IPS DF 6.9 (cell line): Measurements from ENCODE around the gene GLIS1.

Experiments used
- DNase-seq: peaks from one replicate; pipeline ENCODE4 v3.0.0-alpha.2; 2013; ENCODE audit warnings: low read depth, low spot score
- H3K27ac ChIP-seq: one replicate; pipeline ENCODE4 v1.5.1; 2013; ENCODE audit warnings: low read length, control low read depth
- H3K27me3 ChIP-seq: 2 replicates; pipeline ENCODE4 v1.6.1; 2013; ENCODE audit warnings: mild to moderate bottlenecking, low read length; ENCODE audit not compliant: control insufficient read depth, insufficient read depth
- H3K36me3 ChIP-seq: 2 replicates; pipeline ENCODE4 v1.6.1; 2013; ENCODE audit warnings: low read length; ENCODE audit not compliant: control insufficient read depth, insufficient read depth
- H3K4me1 ChIP-seq: 2 replicates; pipeline ENCODE4 v1.6.1; 2013; ENCODE audit warnings: low read length; ENCODE audit not compliant: control insufficient read depth, insufficient read depth
- H3K4me3 ChIP-seq: 2 replicates; pipeline ENCODE4 v1.5.1; 2013; ENCODE audit warnings: mild to moderate bottlenecking, low read length
- H3K9me3 ChIP-seq: 2 replicates; pipeline ENCODE4 v1.6.1; 2013; ENCODE audit warnings: low read length, inconsistent platforms; ENCODE audit not compliant: control insufficient read depth, insufficient read depth
- WGBS: extraction: QIAGEN DNeasy Blood & Tissue Kit; methylation state at CpG from one replicate; pipeline ENCODE4 v1.1.7; 2013; ENCODE audit warnings: mixed read lengths, missing lambda C conversion rate; ENCODE audit not compliant: insufficient read length, insufficient coverage; 5-methylcytosine and 5-hydroxymethylcytosine counted together

Gene GLIS1

DNA sequence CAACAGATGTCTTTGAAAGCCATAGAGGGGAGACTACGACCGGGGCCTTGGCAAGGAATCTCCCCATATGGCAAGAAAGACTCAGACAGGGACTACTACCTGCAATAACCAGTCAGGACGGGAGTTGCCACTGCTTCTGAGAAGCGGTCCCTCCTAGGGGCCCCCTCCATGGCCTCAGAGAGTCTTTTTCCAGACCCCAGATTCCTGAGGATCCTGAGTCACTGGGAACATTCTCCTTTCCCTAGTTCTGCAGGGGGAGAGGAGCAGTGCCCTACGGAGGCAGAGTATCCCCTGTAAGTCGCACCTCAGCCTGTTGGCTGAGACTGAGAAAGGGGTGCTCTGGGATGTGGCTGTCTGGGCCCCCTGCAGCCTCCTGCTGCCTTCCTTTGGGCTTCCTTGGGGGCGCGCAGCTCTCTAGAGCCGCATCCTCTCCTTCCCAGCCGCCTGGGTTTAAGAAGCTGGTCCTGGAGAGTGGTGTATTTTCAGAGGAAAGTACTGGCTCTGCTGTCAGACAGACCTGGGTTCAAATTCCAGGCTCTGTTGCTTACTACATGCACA, 7.8 kb downstream of the GLIS1 start:
- H3K9me3 ChIP-seq, result no peaks in the 10 kb centered on the region
- no peak overlapping the region for H3K27ac ChIP-seq
- no peak for DNase-seq
- WGBS, result no CpG with 5 or more reads among the region's 10 CpGs
- peaks cover 5% of the 10 kb centered on the region; the same call in 1 of the 2 replicates for H3K27me3 ChIP-seq
- no peaks in the 10 kb centered on the region for H3K36me3 ChIP-seq
- no peak overlapping the region for H3K4me3 ChIP-seq
- no peaks in the 10 kb centered on the region for H3K4me1 ChIP-seq

DNA sequence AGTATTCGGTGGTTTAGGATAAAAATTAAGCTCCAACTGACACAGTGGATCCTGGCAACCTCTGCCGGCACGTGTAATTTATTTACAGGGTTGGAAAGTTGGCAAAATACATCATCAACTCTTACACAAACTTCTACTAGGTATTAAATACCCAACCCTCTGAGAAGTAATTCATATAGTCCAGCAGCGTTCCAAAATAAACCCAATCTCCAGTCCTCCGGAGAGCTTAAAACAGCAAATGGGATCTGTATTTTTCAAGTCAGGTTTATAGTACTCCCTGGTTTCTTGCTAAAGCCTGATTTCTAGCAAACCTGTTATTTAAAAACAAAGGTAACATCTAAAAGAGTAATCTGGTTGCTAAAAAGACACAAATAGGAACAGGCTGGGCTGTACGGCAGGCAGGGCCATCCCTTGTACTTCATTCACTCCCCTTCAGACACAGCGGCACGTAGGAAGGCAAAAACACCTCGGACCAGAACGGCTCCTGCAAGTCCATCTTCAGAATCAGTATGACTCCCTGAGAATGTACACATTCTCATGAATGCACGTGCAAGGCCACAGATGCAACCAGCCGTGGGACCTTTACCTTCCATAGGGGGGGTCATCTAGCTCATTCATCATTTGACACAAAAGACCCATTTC, 8.6 kb downstream of the GLIS1 start:
- Histone ChIP-seq H3K4me3 (no peak overlapping the region), H3K27ac (no peak overlapping the region), H3K27me3 (no peaks in the 10 kb centered on the region), H3K36me3 (no peaks in the 10 kb centered on the region), H3K4me1 (peaks cover under 1% of the 10 kb centered on the region; the same call in 1 of the 2 replicates), H3K9me3 (no peaks in the 10 kb centered on the region)
- no CpG with 5 or more reads among the region's 12 CpGs for WGBS
- no peak for DNase-seq

DNA sequence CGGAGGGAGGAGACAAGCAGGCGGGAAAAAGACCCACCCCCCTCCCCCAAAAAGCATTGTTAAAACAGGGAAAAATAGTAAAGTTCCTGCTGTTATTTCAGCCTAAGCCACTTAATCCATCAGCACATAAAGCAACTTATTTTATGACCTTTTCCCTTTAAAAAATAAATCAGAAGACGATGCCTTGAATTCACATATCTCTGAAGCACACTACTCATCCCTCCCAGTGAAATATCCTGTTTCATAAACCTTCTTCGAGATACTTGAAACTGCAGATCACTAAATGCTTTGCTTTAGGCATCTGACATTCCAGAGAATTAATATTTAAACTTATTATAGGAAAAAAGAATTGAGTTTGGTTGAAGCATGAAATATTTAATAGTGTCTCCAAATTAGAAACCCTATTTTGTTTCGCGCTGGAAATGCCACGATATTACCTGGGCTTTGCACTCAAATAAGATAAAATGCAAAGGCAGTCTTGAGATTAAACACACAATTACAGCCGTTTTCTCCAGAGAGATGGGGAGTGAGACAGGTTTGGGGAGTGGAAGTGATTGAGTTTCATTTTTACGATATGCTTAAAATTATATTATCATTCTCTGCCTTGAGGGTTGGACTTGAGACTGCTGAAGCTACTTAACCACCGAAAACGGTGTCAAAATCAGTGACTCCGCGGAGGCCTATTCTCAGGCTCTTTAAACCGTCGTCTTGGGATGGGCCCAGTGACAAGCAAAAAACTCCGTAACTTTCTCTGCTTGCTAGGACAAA, 9.3 kb downstream of the GLIS1 start:
- Histone ChIP-seq H3K36me3 (no peaks in the 10 kb centered on the region), H3K4me1 (peaks cover 2% of the 10 kb centered on the region; the same call in 1 of the 2 replicates), H3K4me3 (no peak overlapping the region), H3K27ac (no peak overlapping the region), H3K9me3 (no peaks in the 10 kb centered on the region), H3K27me3 (no peaks in the 10 kb centered on the region)
- no peak for DNase-seq
- no CpG with 5 or more reads among the region's 16 CpGs for WGBS

DNA sequence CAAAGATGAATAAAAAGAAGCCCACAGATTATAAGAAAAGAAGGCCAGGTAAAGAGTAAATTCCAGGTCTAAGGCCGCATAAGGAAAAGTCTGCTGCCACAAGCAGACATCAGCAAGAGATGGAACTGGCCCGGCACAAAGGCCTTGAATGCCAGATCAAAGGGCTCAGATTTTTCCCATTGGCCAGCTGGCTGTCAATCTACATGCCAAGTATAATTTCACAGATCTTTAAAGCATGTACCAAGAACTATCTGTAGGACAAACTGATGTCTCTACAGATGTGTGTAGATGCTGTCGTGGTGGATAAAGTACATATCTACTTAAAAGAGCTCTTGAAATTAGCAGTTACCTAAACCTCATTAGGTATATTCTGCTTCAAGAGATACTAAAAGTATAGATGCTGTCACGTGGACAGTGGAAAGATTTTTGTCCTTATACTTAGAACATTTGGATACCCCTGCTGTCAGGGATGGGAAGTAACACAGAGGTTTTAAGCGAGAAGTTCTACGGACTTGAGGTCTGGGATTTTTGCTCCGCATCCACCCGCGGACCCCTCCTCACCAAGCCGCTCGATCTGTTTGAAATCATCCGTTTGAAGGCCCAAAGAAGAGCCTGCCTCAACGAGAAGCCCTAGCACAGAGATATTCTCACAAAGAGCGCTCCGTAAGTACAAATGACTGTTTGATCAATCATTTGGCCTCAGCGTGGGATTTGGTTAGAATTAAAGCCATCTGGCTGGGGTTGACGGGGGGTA, 10.1 kb downstream of the GLIS1 start:
- Histone ChIP-seq H3K27ac (no peak overlapping the region), H3K9me3 (no peaks in the 10 kb centered on the region), H3K27me3 (no peaks in the 10 kb centered on the region), H3K36me3 (no peaks in the 10 kb centered on the region), H3K4me3 (no peak overlapping the region), H3K4me1 (peaks cover 2% of the 10 kb centered on the region; the same call in 1 of the 2 replicates)
- no peak for DNase-seq
- no CpG with 5 or more reads among the region's 17 CpGs for WGBS

DNA sequence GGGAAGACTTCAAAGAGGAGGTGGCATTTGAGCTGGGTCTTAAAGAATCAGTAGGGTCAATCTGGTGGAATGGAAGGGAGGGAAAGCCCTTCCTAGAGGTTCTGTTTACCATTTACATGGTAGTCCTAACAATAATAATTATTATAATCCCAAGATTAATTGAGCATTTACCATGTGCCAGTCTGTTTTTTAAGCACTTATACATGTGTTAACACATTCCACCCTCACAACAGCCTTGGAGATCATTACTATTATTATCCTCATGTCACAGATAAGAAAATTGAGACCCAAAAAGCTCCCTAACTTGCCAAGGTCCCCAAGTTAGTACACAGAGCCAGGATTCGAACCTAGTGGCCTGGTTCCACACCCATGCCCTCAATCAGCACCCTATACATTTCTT, 10.8 kb downstream of the GLIS1 start:
- peaks cover 2% of the 10 kb centered on the region; the same call in 1 of the 2 replicates for H3K4me1 ChIP-seq

DNA sequence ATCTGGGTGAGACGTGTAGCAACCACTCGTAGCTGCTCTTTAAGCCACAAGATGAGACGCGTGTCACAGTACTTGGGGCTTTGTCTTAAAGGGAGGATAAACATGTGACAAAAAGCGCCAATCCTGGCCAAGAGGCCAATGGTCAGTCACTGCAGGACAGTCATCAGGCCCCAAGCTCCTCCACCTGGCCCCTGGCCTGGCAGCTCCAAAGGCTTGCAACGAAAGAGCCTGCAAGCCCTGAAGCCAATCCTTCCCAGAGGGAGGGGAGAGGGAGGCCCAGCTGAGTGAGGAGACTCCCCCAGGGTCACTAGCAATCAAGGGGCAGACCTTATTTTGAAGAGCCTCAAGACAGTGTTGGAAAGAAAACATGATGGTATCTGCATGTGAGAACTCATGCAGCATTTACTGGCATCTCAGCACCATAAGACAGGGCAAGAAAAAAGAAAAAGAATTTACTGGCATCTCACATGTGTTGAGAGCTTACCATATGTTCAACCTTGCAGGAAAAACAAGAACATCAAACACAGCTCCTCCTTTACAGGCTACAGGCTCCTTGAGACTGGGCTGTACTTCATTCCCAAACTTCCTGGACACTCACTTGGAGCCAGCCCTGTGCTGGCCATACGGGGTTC, 11.4 kb downstream of the GLIS1 start:
- no peak for DNase-seq
- H3K27me3 ChIP-seq, result no peaks in the 10 kb centered on the region
- no CpG with 5 or more reads among the region's 7 CpGs for WGBS
- no peaks in the 10 kb centered on the region for H3K36me3 ChIP-seq
- H3K9me3 ChIP-seq, result no peaks in the 10 kb centered on the region
- no peak overlapping the region for H3K27ac ChIP-seq
- peaks cover 2% of the 10 kb centered on the region; the same call in 1 of the 2 replicates for H3K4me1 ChIP-seq
- H3K4me3 ChIP-seq, result no peak overlapping the region

More for the DNA sequence above, 10.8 kb downstream of the GLIS1 start:
- no peak for DNase-seq
- Histone ChIP-seq H3K4me3 (no peak overlapping the region), H3K27ac (no peak overlapping the region), H3K36me3 (no peaks in the 10 kb centered on the region), H3K27me3 (no peaks in the 10 kb centered on the region), H3K9me3 (no peaks in the 10 kb centered on the region)
- WGBS, result no CpG with 5 or more reads among the region's 1 CpG

DNA sequence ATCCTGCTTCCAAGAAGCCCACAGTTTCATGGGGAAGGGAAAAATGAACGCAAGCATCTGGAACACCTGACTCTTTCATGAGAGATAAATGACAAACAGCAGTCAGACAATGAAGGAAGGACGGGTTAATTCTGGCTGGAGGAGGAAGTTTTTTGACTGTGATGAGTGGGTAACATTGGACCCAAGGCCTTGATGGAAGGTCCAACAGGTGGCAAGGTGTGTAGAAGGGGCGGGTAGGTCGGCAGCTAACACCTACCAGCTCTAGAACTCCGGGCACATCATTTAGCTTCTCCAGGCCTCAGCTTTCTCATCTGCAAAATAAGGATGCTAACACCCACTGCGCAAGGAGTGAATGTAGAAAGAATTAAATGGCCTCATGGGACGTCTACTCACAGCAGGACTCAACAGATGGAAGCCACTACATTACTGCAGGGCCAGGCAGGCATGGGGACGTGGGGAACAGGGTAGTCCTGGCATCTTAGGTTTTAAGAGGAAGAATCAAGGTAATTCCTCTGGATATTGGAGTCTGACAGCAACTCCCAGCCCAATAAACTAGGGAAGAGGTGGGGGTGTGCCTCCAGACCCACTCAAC, 12.9 kb downstream of the GLIS1 start:
- WGBS, result no CpG with 5 or more reads among the region's 8 CpGs
- Histone ChIP-seq H3K36me3 (no peaks in the 10 kb centered on the region), H3K27ac (no peak overlapping the region), H3K9me3 (no peaks in the 10 kb centered on the region), H3K4me3 (no peak overlapping the region), H3K4me1 (peaks cover 2% of the 10 kb centered on the region; the same call in 1 of the 2 replicates), H3K27me3 (no peaks in the 10 kb centered on the region)
- DNase-seq, result no peak

DNA sequence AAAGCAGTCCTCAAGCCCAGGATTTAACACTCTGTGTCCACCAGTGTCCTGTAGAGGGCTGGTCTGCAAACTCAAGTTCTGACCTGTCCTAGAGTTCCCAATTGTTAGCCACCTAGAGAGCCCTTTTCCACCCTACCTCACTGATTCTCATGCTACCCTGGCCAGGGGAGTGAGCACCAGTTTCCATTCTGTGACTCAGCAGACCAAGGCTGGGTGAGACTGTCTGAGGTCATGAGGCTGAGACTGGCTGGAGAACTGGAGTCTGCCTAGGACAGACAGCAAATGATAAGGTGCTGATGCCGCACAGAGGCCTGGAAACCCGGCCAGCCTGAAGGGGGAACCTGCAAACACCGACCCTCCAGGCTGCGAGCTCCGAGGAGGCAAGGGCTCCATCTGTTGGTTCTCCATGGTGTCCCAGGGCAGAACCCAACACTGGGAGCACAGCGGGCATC, 13.7 kb downstream of the GLIS1 start:
- H3K36me3 ChIP-seq, result no peaks in the 10 kb centered on the region

DNA sequence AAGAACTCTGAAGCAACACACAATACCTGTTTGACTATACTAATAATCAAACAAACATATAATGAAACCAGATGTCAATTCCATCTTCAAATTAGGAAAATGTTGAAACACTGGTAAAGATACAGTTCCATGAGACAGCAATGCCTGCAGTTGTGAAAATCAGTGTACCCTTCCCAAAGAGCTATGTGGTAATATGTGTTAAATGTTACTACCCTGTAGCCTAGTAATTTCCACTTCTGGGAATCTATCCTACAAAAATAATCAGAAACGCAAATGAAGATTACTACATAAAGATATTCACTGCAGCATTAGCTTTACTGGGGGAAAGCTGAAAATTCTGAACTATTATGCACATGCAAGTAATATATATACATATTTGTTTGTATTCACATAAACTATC, 16.9 kb downstream of the GLIS1 start:
- no peaks in the 10 kb centered on the region for H3K27me3 ChIP-seq
- H3K4me1 ChIP-seq, result peaks cover 2% of the 10 kb centered on the region; the same call in 1 of the 2 replicates
- no peaks in the 10 kb centered on the region for H3K36me3 ChIP-seq
- no peaks in the 10 kb centered on the region for H3K9me3 ChIP-seq
- H3K27ac ChIP-seq, result no peak overlapping the region
- WGBS, result no CpG with 5 or more reads among the region's 1 CpG
- H3K4me3 ChIP-seq, result no peak overlapping the region
- no peak for DNase-seq

More for the DNA sequence above, 13.7 kb downstream of the GLIS1 start:
- no peak for DNase-seq
- WGBS, result no CpG with 5 or more reads among the region's 6 CpGs
- H3K4me3 ChIP-seq, result no peak overlapping the region
- H3K27ac ChIP-seq, result no peak overlapping the region
- H3K4me1 ChIP-seq, result peaks cover 2% of the 10 kb centered on the region; the same call in 1 of the 2 replicates
- H3K27me3 ChIP-seq, result no peaks in the 10 kb centered on the region
- H3K9me3 ChIP-seq, result no peaks in the 10 kb centered on the region
